Lower lobe of right lung (tissue), 2 donors: ENCODE data around the gene AIP. TPM values are rescaled to one million over a fixed set of nuclear protein-coding genes. Genes with fewer than 3 reads are reported as not detected.
A peak's percentile ranks its signal among the peaks of the same experiment; 100 is the strongest.

Experiments used
- ATAC-seq, 2 donors: fragments of 200-7000 bp; cut with Tn5 transposase; one replicate each; pipeline ENCODE4 v1.9.1; 2020 to 2022; ENCODE audit warnings: mild to moderate bottlenecking in 2 of 2, moderate library complexity in 2 of 2
- DNase-seq: peaks from one replicate; pipeline ENCODE4 v3.0.0-alpha.2; 2020
- H3K27ac ChIP-seq: fragments of 200-600 bp; one replicate; pipeline ENCODE4 v1.8.0; 2022
- H3K27me3 ChIP-seq: fragments of 200-600 bp; one replicate; pipeline ENCODE4 v1.8.0; 2022; ENCODE audit warnings: low read depth
- H3K36me3 ChIP-seq: fragments of 200-600 bp; one replicate; pipeline ENCODE4 v1.8.0; 2022; ENCODE audit warnings: mild to moderate bottlenecking
- H3K4me1 ChIP-seq: fragments of 200-600 bp; one replicate; pipeline ENCODE4 v1.8.0; 2022
- H3K4me3 ChIP-seq: fragments of 200-600 bp; one replicate; pipeline ENCODE4 v1.8.0; 2022; ENCODE audit warnings: mild to moderate bottlenecking
- H3K9me3 ChIP-seq: fragments of 200-600 bp; one replicate; pipeline ENCODE4 v1.8.0; 2022
- CTCF ChIP-seq: fragments of 200-600 bp; IDR thresholded peaks from one replicate; pipeline ENCODE4 v1.8.0; 2022; ENCODE audit warnings: antibody characterized with exemption, mild to moderate bottlenecking
- intact Hi-C: fragments of 100-400 bp; cut with DNase I; formaldehyde crosslinking; loops from one replicate; pipeline ENCODE4 v1.11.0; 2022
- total RNA-seq: library from RNA; stranded (reverse); fragmentation: NEBNext Ultra II Directional; extraction: Animal tissue kit (Norgen Biotek cat#: 25700); gene quantifications from one replicate; pipeline ENCODE4 v1.2.1, GENCODE V29; 2021
- donor health status: DM: no; HTN: yes; CAD: no; lungs with severe emphysema.

The AIP gene
- total RNA-seq, 1 donor from 2014 or later = 85.2 TPM

- TF ChIP-seq CTCF = peak; percentile 98
- intact Hi-C loops = no loop called here
- H3K27me3 ChIP-seq = no peaks in the 10 kb centered on the region
- peak overlapping the region; percentile 74 for H3K4me3 ChIP-seq
- no peaks in the 10 kb centered on the region for H3K9me3 ChIP-seq
- peaks cover 27% of the 10 kb centered on the region for H3K36me3 ChIP-seq
- H3K4me1 ChIP-seq = peaks cover 39% of the 10 kb centered on the region
- DNase-seq (peak; percentile 95), ATAC-seq (peak; percentile 71 to 82)
- H3K27ac ChIP-seq = peak overlapping the region; percentile 98
Measured at GRCh38 chr11:67505605-67506396, 23.0 kb downstream of the AIP start.

GRCh38 chr11:67506426-67507051 is 23.7 kb downstream of the AIP start:
- intact Hi-C loops = no loop called here
- Histone ChIP-seq H3K27ac (peak overlapping the region; percentile 98), H3K9me3 (no peaks in the 10 kb centered on the region), H3K27me3 (no peaks in the 10 kb centered on the region), H3K36me3 (peaks cover 24% of the 10 kb centered on the region), H3K4me3 (peak overlapping the region; percentile 74), H3K4me1 (peaks cover 39% of the 10 kb centered on the region)
- no peak for DNase-seq
- no peak for TF ChIP-seq CTCF
- no peak for ATAC-seq

- ATAC-seq (no peak), DNase-seq (no peak)
- Histone ChIP-seq H3K27ac (peak overlapping the region; percentile 98), H3K4me3 (peak overlapping the region; percentile 74), H3K27me3 (no peaks in the 10 kb centered on the region), H3K36me3 (peaks cover 16% of the 10 kb centered on the region), H3K9me3 (no peaks in the 10 kb centered on the region), H3K4me1 (peaks cover 39% of the 10 kb centered on the region)
- intact Hi-C loops = no loop called here
- TF ChIP-seq CTCF = no peak
Measured at GRCh38 chr11:67507242-67507863, 24.5 kb downstream of the AIP start.

- Histone ChIP-seq H3K4me1 (peaks cover 39% of the 10 kb centered on the region), H3K9me3 (no peaks in the 10 kb centered on the region), H3K36me3 (peaks cover 13% of the 10 kb centered on the region), H3K27me3 (no peaks in the 10 kb centered on the region), H3K4me3 (peak within 1 kb of the TSS; percentile 74), H3K27ac (peak within 1 kb of the TSS; percentile 98)
- peak; percentile 90 to 93 for ATAC-seq
- TF ChIP-seq CTCF = no peak
- intact Hi-C loops = no loop called here
- DNase-seq = peak; percentile 100
Measured at GRCh38 chr11:67507864-67508485, 25.1 kb downstream of the AIP start, which contains the start of gene CDK2AP2. CDK2AP2 (minus strand) TSS chr11:67508162; CDS start chr11:67508082, 80 bp downstream.

- Histone ChIP-seq H3K36me3 (peaks cover 13% of the 10 kb centered on the region), H3K4me3 (peak overlapping the region; percentile 74), H3K9me3 (no peaks in the 10 kb centered on the region), H3K4me1 (peaks cover 33% of the 10 kb centered on the region), H3K27me3 (no peaks in the 10 kb centered on the region), H3K27ac (peak overlapping the region; percentile 98)
- DNase-seq = peak; percentile 99
- intact Hi-C loops = no loop called here
- ATAC-seq = peak; percentile 71 to 75
- TF ChIP-seq CTCF = peak; percentile 9
Measured at GRCh38 chr11:67508486-67509121, 25.8 kb downstream of the AIP start.
